ENCODE results near the gene CARD19.

DNA sequence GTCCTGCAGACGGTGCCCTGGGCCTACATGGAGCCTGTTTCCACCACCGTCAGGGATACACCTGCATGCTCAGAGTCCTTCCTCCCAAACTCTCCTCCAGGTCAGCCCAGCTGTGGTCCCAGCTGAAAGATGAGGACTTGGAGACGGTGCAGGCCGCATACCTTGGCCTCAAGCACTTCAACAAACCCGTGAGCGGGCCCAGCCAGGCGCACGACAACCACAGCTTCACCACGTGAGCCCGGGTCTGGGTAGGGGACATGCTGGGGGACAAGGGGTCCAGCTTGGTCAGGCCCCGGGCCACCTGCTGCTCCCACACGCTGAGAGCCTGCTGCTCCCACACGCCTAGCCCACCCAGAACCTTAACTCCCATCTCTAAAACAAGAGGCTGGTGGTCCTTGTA, 16.6 kb upstream of the CARD19 start:
- TF ChIP-seq, protein P1, sequence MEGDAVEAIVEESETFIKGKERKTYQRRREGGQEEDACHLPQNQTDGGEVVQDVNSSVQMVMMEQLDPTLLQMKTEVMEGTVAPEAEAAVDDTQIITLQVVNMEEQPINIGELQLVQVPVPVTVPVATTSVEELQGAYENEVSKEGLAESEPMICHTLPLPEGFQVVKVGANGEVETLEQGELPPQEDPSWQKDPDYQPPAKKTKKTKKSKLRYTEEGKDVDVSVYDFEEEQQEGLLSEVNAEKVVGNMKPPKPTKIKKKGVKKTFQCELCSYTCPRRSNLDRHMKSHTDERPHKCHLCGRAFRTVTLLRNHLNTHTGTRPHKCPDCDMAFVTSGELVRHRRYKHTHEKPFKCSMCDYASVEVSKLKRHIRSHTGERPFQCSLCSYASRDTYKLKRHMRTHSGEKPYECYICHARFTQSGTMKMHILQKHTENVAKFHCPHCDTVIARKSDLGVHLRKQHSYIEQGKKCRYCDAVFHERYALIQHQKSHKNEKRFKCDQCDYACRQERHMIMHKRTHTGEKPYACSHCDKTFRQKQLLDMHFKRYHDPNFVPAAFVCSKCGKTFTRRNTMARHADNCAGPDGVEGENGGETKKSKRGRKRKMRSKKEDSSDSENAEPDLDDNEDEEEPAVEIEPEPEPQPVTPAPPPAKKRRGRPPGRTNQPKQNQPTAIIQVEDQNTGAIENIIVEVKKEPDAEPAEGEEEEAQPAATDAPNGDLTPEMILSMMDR (conservative IDR thresholded peaks at IDR 0.05): no peak
- no peak for TF ChIP-seq EZH2 (IDR thresholded peaks at IDR 0.05; ENCODE audit: low read depth)
